Glutamatergic neuron (in vitro differentiated cells): ENCODE results near the gene DYTN. TPM values are rescaled to one million over a fixed set of nuclear protein-coding genes. Genes with fewer than 3 reads are reported as not detected.

Experiments used
- DNase-seq: peaks from one replicate; pipeline ENCODE4 v3.0.0; 2022
- H3K27ac Mint-ChIP-seq: one replicate; pipeline ENCODE4 v1.8.0; 2020; ENCODE audit warnings: mild to moderate bottlenecking, mixed read lengths, inconsistent platforms; ENCODE audit not compliant: unreplicated experiment
- H3K27me3 Mint-ChIP-seq: one replicate; pipeline ENCODE4 v1.8.0; 2020; ENCODE audit warnings: mild to moderate bottlenecking, moderate library complexity, mixed read lengths, inconsistent platforms; ENCODE audit not compliant: unreplicated experiment
- H3K36me3 Mint-ChIP-seq: one replicate; pipeline ENCODE4 v1.8.0; 2020; ENCODE audit warnings: mild to moderate bottlenecking, mixed read lengths, inconsistent platforms; ENCODE audit not compliant: unreplicated experiment
- H3K4me1 Mint-ChIP-seq: one replicate; pipeline ENCODE4 v1.8.0; 2020; ENCODE audit warnings: mild to moderate bottlenecking, low read depth, mixed read lengths, inconsistent platforms; ENCODE audit not compliant: unreplicated experiment
- H3K4me3 Mint-ChIP-seq: one replicate; pipeline ENCODE4 v1.8.0; 2020; ENCODE audit warnings: mild to moderate bottlenecking, mixed read lengths, inconsistent platforms; ENCODE audit not compliant: unreplicated experiment
- H3K9me3 Mint-ChIP-seq: one replicate; pipeline ENCODE4 v1.8.0; 2020; ENCODE audit warnings: mild to moderate bottlenecking, moderate library complexity, mixed read lengths, inconsistent platforms; ENCODE audit not compliant: unreplicated experiment
- long read RNA-seq: library from polyadenylated mRNA; unstranded; transcript quantifications from one replicate; pipeline ENCODE4 v2.0.0, GENCODE V29; 2020; ENCODE audit not compliant: unreplicated experiment
- total RNA-seq: library from RNA; stranded (reverse); fragmentation: NEBNext Ultra II Directional; extraction: Animal tissue kit (Norgen Biotek cat#: 25700); gene quantifications from one replicate; pipeline ENCODE4 v1.2.1, GENCODE V29; 2021; ENCODE audit not compliant: unreplicated experiment
- TF ChIP-seq, protein P1 (sequence below): fragments of 200-600 bp; sonication (generic); IDR thresholded peaks from one replicate; pipeline ENCODE4 v1.5.0; 2021; ENCODE audit not compliant: partially characterized antibody, unreplicated experiment

DYTN gene, protein sequence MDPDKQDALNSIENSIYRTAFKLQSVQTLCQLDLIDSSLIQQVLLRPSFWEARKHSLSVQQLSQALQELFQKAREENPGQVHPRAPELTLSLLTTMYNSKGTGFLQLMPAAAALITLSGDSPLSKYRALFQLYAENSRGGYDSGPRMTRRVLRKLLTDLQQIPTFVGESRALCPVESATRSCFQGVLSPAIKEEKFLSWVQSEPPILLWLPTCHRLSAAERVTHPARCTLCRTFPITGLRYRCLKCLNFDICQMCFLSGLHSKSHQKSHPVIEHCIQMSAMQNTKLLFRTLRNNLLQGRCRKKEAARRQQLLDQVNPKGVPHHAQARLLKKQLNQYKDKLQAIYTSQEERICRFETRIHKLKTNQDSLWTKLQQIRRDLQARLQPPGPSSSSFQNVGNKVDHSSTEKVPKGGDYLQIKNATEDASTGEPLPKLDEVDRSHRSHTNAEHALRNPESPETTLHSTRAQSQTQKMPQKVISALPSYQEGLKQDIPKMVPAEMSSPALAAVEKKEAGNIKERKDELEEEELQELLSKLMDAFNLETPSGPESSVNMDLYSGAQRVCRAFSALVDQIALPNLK
- not detected for total RNA-seq
- long read RNA-seq, result 0 reads

DNA sequence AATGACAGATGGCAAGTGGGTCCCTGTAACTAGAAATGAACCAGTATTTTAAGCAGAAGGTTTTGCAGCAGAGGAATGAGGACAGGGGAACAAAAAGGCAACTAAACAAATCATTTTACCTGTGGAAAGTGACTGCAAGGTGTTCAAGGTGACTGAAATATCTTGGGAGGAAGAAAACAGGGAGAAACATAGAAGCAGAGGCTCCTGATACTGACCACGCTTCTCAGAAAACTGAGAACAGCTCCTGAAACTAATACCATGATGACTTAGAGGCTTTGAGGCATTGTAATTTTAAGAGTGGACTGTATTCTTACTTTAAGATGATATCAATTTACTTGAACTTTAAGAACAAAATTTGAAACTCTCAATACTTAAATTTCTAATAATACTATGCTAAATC lies at the start of gene DYTN:
Gene DYTN, minus strand, starts transcription at position 101 of the 400 bp plus-strand sequence. CDS start 117 bp downstream, outside the sequence.
- H3K9me3 Mint-ChIP-seq, result peaks cover 2% of the 10 kb centered on the region
- TF ChIP-seq, protein P1, sequence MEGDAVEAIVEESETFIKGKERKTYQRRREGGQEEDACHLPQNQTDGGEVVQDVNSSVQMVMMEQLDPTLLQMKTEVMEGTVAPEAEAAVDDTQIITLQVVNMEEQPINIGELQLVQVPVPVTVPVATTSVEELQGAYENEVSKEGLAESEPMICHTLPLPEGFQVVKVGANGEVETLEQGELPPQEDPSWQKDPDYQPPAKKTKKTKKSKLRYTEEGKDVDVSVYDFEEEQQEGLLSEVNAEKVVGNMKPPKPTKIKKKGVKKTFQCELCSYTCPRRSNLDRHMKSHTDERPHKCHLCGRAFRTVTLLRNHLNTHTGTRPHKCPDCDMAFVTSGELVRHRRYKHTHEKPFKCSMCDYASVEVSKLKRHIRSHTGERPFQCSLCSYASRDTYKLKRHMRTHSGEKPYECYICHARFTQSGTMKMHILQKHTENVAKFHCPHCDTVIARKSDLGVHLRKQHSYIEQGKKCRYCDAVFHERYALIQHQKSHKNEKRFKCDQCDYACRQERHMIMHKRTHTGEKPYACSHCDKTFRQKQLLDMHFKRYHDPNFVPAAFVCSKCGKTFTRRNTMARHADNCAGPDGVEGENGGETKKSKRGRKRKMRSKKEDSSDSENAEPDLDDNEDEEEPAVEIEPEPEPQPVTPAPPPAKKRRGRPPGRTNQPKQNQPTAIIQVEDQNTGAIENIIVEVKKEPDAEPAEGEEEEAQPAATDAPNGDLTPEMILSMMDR, result no peak
- no peaks in the 10 kb centered on the region for H3K36me3 Mint-ChIP-seq
- no peak for DNase-seq
- no peak within 1 kb of the TSS for H3K27ac Mint-ChIP-seq
- H3K27me3 Mint-ChIP-seq, result peaks cover 2% of the 10 kb centered on the region
- peaks cover 13% of the 10 kb centered on the region for H3K4me1 Mint-ChIP-seq
- H3K4me3 Mint-ChIP-seq, result no peak within 1 kb of the TSS

DNA sequence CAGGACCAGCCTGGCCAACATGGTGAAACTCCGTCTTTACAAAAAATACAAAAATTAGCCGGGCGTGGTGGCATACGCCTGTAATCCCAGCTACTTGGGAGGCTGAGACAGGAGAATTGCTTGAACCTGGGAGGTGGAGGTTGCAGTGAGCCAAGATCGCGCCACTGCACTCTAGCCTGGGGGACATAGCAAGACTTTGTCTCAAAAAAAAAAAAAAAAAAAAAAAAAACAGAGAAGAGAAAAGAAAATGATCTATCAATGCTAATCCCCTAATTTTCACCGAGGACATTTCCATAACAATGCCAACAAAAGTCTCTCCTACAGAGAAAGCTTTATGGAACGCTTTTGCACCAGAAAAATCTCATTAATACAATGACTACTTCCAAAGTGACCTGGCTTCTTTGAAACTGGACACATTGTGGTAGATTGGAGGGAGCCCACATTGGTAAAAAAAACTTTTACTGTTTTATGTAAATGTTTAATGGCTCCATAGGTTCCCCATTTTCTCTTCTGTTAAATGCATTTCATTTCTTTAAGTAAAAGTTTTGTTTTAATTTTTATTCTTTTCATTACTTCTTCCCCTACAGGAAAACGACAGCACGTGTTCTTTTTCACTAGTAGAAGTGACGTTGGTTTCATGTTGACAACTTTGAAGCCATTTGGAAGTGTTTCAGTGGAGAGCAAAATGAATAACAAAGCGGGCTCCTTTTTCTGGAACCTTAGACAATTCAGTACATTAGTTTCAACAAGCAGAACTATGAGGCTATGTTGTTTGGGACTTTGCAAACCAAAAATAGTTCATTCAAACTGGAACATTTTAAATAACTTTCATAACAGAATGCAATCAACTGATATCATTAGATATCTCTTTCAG lies 48.1 kb upstream of the DYTN start:
- TF ChIP-seq, protein P1, result no peak
- H3K27me3 Mint-ChIP-seq, result no peaks in the 10 kb centered on the region
- H3K4me3 Mint-ChIP-seq, result peak overlapping the region; percentile 93
- H3K4me1 Mint-ChIP-seq, result peaks cover 4% of the 10 kb centered on the region
- no peak for DNase-seq
- peak overlapping the region; percentile 94 for H3K27ac Mint-ChIP-seq
- H3K9me3 Mint-ChIP-seq, result no peaks in the 10 kb centered on the region
- H3K36me3 Mint-ChIP-seq, result no peaks in the 10 kb centered on the region

DNA sequence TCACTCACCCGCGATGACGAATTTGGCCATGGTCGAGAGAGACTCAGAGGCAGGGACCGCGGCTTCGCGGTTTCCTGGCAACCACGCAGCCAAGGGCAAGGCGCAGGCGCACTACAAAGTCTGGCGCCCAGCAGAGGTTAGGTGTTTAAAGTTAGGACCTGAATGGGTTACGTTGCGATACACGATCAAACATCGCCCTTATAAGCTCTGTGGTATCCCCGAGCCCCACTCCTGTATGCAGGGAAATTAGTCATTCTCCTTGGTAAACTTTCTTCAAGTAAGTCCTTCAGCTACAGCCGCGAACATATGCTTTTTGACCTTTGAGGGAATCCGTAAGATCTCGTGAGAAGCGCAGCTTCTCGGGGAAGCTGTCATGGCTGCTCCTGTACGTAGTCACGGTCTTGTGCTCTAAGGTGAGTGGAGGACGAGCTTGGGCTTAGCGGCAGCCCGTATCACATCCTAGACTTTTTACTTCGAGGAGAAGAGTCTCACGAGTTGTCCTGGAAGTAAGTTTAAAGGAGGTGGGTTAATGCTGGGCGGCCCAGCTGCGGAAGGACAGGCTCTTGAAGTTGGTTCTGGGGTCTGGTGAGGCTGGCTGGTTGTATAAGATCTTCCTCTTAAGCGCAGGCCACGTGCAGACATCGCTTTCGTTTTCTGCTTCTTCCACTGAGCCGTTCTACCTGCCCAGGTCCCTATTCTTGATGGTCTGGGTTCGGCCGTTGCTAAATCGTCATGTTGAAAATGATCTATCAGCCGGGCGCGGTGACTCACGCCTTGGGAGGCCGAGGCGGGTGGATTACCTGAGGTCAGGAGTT lies 47.3 kb upstream of the DYTN start, which contains the start of the genes FASTKD2 and MDH1B:
Gene FASTKD2, plus strand, starts transcription at position 365 of the 815 bp plus-strand sequence. CDS start 1,088 bp downstream, outside the sequence.
Gene MDH1B, minus strand, starts transcription at position 87 of the 815 bp plus-strand sequence. Its CDS starts 57 bp downstream, at position 30.
- Mint-ChIP-seq H3K36me3 (no peaks in the 10 kb centered on the region), H3K9me3 (no peaks in the 10 kb centered on the region), H3K27ac (peak within 1 kb of the TSS; percentile 94), H3K4me1 (peaks cover 4% of the 10 kb centered on the region), H3K27me3 (no peaks in the 10 kb centered on the region), H3K4me3 (peak within 1 kb of the TSS; percentile 93)
- peak; percentile 84 for DNase-seq
- TF ChIP-seq, protein P1, result no peak

DNA sequence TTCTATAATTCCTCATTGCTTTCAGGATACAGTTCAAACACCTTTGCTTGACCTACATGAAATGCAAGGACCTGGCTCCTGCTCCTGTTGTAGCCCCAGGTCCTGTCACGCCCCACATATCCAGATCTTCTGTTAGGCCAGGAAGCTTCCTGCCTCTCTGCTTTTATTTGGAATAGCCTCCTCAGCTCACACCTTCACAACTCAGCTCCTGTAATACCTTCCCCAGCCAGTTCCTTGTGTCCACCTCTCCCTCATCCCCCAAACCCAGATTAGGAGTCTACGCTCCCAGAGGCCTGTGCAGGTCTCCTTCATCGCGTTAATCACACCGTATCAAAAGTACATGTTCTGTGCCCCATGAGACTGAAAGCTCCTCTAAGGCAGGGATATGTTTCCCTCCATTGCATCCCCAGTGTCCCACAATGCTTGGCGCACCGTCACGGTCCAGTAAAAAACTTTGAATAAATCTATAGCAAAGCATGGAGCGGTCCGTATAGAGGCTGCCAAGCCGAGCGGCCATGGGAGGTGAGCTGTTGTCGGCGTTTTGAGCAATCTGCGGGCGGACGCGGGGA lies 46.6 kb upstream of the DYTN start:
- DNase-seq, result no peak
- H3K4me1 Mint-ChIP-seq, result peaks cover 4% of the 10 kb centered on the region

More for the DNA sequence above, 46.6 kb upstream of the DYTN start:
- Mint-ChIP-seq H3K36me3 (no peaks in the 10 kb centered on the region), H3K27me3 (no peaks in the 10 kb centered on the region), H3K9me3 (no peaks in the 10 kb centered on the region), H3K27ac (peak overlapping the region; percentile 94), H3K4me3 (peak overlapping the region; percentile 93)
- TF ChIP-seq, protein P1, result no peak
